NT2/D1 (cell line): Measurements from ENCODE around the gene THAP9.
A peak's percentile ranks its signal among the peaks of the same experiment; 100 is the strongest.

Source experiments
- DNase-seq: peaks from one replicate; pipeline ENCODE4 v3.0.0-alpha.2; 2011; ENCODE audit warnings: low read depth, low spot score
- H3K27me3 ChIP-seq: 2 replicates; pipeline ENCODE4 v1.6.0; 2011; ENCODE audit warnings: mild to moderate bottlenecking; ENCODE audit not compliant: insufficient read length, insufficient read depth
- H3K36me3 ChIP-seq: 2 replicates; pipeline ENCODE4 v1.6.1; 2011; ENCODE audit warnings: mild to moderate bottlenecking, low read length, mixed read lengths; ENCODE audit not compliant: insufficient read depth, insufficient read length
- H3K4me1 ChIP-seq: 2 replicates; pipeline ENCODE4 v1.5.1; 2011; ENCODE audit not compliant: insufficient read depth, insufficient read length
- H3K4me3 ChIP-seq: 2 replicates; pipeline ENCODE4 v1.5.1; 2011; ENCODE audit warnings: low read depth; ENCODE audit not compliant: insufficient read length
- H3K9ac ChIP-seq: 2 replicates; pipeline ENCODE4 v1.6.0; 2011; ENCODE audit warnings: low read depth; ENCODE audit not compliant: insufficient read length
- H3K9me3 ChIP-seq: 2 replicates; pipeline ENCODE4 v1.5.1; 2011; ENCODE audit warnings: mild to moderate bottlenecking, low read length; ENCODE audit not compliant: insufficient read depth
- SUZ12 ChIP-seq: IDR thresholded peaks from 2 replicates; pipeline ENCODE4 v1.6.1; 2011; ENCODE audit not compliant: insufficient read length, insufficient read depth; ENCODE audit errors: extremely low read depth
- YY1 ChIP-seq: IDR thresholded peaks from 2 replicates; pipeline ENCODE4 v1.6.1; 2011; ENCODE audit not compliant: insufficient read length, insufficient read depth
- ZNF274 ChIP-seq: IDR thresholded peaks from 2 replicates; pipeline ENCODE4 v1.6.1; 2011; ENCODE audit warnings: mild to moderate bottlenecking, low read depth, low read length

The THAP9 gene

GRCh38 chr4:82889287-82889686 lies 11.2 kb upstream of the THAP9 start:
- Histone ChIP-seq H3K36me3 (peaks cover 37% of the 10 kb centered on the region), H3K27me3 (no peaks in the 10 kb centered on the region), H3K4me1 (no peaks in the 10 kb centered on the region), H3K9me3 (no peaks in the 10 kb centered on the region), H3K4me3 (peak overlapping the region; percentile 8), H3K9ac (no peak overlapping the region)
- DNase-seq = no peak
- TF ChIP-seq SUZ12 = no peak
- TF ChIP-seq ZNF274 = no peak
- no peak for TF ChIP-seq YY1

GRCh38 chr4:82890528-82890900 lies 10.0 kb upstream of the THAP9 start:
- TF ChIP-seq ZNF274 (no peak), YY1 (no peak), SUZ12 (no peak)
- Histone ChIP-seq H3K9ac (peak overlapping the region; percentile 81), H3K36me3 (peaks cover 46% of the 10 kb centered on the region), H3K27me3 (no peaks in the 10 kb centered on the region), H3K9me3 (no peaks in the 10 kb centered on the region), H3K4me1 (no peaks in the 10 kb centered on the region), H3K4me3 (peak overlapping the region; percentile 84)
- no peak for DNase-seq

GRCh38 chr4:82890901-82891706 lies 9.4 kb upstream of the THAP9 start, which contains the start of gene SEC31A:
TSS of gene SEC31A (minus strand) at chr4:82891153. CDS start at chr4:82881936, 9,217 bp downstream.
- peaks cover 46% of the 10 kb centered on the region for H3K36me3 ChIP-seq
- H3K9me3 ChIP-seq = no peaks in the 10 kb centered on the region
- H3K9ac ChIP-seq = peak within 1 kb of the TSS; percentile 93
- H3K4me1 ChIP-seq = no peaks in the 10 kb centered on the region
- H3K4me3 ChIP-seq = peak within 1 kb of the TSS; percentile 84
- no peaks in the 10 kb centered on the region for H3K27me3 ChIP-seq
- no peak for TF ChIP-seq SUZ12
- TF ChIP-seq ZNF274 = no peak
- no peak for TF ChIP-seq YY1
- peak; percentile 81 for DNase-seq

GRCh38 chr4:82891707-82892466 lies 8.6 kb upstream of the THAP9 start:
- Histone ChIP-seq H3K36me3 (peaks cover 52% of the 10 kb centered on the region), H3K9ac (peak overlapping the region; percentile 93), H3K9me3 (no peaks in the 10 kb centered on the region), H3K4me3 (peak overlapping the region; percentile 75), H3K4me1 (no peaks in the 10 kb centered on the region), H3K27me3 (no peaks in the 10 kb centered on the region)
- no peak for TF ChIP-seq SUZ12
- DNase-seq = no peak

- Histone ChIP-seq H3K4me1 (no peaks in the 10 kb centered on the region), H3K9ac (no peak overlapping the region), H3K9me3 (no peaks in the 10 kb centered on the region), H3K4me3 (no peak overlapping the region), H3K36me3 (peaks cover 54% of the 10 kb centered on the region), H3K27me3 (no peaks in the 10 kb centered on the region)
- no peak for DNase-seq
- TF ChIP-seq ZNF274 (no peak), YY1 (no peak), SUZ12 (no peak)
Observed at GRCh38 chr4:82892467-82892802, 8.1 kb upstream of the THAP9 start.

- Histone ChIP-seq H3K4me1 (no peaks in the 10 kb centered on the region), H3K4me3 (no peak overlapping the region), H3K27me3 (no peaks in the 10 kb centered on the region), H3K9me3 (no peaks in the 10 kb centered on the region), H3K36me3 (peaks cover 57% of the 10 kb centered on the region), H3K9ac (no peak overlapping the region)
- TF ChIP-seq YY1 (no peak), SUZ12 (no peak), ZNF274 (no peak)
- no peak for DNase-seq
Observed at GRCh38 chr4:82893942-82894341, 6.6 kb upstream of the THAP9 start.

- Histone ChIP-seq H3K9ac (no peak overlapping the region), H3K9me3 (no peaks in the 10 kb centered on the region), H3K36me3 (peaks cover 59% of the 10 kb centered on the region), H3K4me3 (no peak overlapping the region), H3K4me1 (no peaks in the 10 kb centered on the region), H3K27me3 (no peaks in the 10 kb centered on the region)
- no peak for TF ChIP-seq SUZ12
- TF ChIP-seq YY1 = no peak
- no peak for TF ChIP-seq ZNF274
- no peak for DNase-seq
Observed at GRCh38 chr4:82896755-82897154, 3.8 kb upstream of the THAP9 start.
